ENCODE data around the gene MLF2.

Gene MLF2

DNA sequence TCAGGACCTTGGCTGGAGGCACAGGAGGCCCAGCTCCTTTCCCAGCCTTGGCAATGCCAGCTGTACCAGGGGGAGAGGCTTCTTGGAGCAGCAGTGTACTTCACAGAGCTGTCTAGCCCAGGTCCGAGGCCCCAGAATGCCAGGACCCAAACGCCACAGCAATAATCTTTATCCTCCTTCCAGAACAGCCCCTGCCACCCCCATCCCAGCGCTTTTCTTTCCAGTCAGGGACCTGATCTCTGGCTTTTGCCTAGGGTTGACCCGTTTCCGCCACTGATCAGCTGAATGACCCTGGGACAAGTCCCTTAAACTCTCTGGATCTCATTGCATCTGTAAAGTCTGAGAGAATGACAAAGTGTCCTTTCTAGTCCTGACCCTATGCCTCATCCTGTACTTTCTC, 24.4 kb upstream of the MLF2 start:
- no peak for DNase-seq

DNA sequence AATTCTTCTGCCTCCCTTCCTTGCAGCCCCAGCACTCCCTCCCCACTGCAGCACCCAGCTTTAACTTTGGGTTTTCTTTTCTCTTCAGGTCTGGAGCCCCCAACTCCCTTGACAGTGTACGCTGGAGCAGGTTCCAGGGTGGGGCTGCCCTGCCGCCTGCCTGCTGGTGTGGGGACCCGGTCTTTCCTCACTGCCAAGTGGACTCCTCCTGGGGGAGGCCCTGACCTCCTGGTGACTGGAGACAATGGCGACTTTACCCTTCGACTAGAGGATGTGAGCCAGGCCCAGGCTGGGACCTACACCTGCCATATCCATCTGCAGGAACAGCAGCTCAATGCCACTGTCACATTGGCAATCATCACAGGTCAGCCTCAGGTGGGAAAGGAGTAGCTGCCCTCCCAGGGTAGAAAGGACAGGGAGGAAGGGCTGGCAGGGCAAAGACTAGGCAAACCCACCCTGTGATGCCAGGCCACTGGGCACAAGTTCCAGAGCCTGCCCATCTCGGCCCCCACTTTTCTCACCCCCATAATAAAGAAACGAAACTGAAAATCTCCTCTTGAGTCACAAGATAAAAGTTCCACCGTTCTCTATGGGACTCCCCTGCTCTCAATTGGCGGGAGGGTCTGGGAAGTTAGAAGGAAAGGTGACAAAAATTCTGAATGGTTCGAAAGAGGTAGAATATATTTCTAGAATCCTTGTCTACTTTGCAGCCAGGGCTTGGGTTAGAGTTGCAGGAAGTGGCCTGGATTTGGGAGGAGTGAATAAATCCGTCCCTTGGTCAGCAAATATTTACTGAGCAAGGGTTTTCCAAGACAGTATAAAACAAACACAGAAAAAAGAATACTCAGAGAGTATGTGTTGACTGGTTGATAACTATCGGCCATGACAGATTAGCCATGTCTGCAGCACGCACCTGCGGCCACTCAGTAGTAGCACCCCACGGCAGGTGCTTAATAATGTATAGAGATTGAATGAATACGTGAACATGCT, 22.5 kb upstream of the MLF2 start:
- peak; percentile 7 for DNase-seq

DNA sequence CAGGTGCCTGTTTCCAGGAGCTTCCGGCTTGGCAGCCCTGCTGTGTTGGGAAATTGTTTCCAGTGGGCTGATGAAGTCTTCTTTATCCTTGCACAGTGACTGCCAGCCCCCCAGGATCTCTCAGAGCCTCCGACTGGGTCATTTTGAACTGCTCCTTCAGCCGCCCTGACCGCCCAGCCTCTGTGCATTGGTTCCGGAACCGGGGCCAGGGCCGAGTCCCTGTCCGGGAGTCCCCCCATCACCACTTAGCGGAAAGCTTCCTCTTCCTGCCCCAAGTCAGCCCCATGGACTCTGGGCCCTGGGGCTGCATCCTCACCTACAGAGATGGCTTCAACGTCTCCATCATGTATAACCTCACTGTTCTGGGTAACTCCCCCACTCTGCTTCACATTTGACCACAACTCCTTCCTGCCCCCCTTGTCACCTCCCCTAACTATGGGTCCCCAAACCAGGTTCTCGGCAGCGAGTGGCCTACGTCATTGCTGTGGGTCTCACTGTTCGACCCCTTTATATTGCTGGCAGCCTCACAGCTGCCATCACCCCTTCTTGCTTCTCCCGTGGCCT, 21.6 kb upstream of the MLF2 start:
- no peak for DNase-seq

DNA sequence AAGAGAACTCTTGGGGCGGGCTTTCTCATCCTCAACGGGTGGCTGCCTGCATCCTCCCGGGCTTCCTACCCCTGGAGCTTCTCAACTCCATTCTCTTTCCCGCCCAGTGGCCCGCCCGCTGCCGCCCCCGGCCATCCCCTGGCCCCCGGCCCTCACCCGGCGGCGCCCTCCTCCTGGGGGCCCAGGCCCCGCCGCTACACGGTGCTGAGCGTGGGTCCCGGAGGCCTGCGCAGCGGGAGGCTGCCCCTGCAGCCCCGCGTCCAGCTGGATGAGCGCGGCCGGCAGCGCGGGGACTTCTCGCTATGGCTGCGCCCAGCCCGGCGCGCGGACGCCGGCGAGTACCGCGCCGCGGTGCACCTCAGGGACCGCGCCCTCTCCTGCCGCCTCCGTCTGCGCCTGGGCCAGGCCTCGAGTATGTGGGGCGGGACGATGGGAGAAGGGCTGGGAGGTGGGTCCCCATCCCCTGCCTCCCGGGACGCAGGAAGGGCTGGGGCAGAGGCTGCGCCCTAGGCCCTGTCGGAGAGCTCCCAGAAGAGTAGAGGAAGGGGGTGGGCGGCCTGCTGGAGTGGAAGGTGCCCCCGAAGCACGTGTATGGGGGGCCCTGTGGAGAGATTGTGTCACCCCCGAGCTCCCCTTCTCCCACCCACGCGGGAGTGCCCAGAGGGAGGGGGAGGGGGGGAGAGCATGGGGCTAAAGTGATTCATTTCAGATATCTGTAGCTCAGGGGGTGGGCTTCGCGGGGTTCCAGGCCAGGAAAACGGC, 20.8 kb upstream of the MLF2 start:
- DNase-seq, result no peak

DNA sequence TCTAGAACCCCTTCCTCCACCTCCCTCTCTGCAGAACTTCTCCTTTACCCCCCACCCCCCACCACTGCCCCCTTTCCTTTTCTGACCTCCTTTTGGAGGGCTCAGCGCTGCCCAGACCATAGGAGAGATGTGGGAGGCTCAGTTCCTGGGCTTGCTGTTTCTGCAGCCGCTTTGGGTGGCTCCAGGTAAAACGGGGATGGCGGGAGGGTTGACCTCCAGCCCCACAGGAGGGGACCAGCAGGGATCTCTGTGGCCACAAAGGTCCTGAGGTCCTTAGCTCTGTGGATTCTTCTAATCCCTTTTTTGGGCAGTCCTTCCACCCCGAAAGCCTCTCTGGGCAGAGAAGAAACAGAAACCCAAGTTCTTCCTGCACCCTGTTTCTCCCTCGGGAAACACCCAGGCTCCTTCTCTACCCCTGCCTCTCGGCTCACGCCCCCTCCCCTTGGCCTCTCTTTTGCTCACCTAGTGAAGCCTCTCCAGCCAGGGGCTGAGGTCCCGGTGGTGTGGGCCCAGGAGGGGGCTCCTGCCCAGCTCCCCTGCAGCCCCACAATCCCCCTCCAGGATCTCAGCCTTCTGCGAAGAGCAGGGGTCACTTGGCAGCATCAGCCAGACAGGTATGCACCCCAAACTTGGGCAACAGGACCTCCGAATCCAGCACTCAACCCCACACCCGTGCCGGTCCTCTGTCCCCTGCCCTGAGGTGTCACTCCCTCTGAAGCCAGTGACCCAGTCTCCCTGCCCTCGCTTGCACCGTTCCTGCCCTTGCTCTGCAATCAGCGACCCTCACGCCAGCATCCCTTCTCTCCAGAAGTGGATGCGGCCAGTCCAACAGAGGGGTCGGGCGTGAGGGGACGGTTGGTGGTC, 20.0 kb upstream of the MLF2 start:
- no peak for DNase-seq

DNA sequence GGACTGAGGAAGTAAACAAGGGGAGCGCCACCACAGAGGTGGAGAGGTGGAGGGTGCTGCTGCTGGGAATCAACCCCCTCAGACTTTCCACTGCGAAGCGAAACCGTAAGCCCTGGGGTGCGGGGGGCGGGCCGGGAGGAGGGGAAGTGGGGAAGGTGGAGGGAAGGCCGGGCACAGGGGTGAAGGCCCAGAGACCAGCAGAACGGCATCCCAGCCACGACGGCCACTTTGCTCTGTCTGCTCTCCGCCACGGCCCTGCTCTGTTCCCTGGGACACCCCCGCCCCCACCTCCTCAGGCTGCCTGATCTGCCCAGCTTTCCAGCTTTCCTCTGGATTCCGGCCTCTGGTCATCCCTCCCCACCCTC, 19.4 kb upstream of the MLF2 start, which contains the start of gene LAG3:
Gene LAG3, plus strand, starts transcription at position 190 of the 365 bp plus-strand sequence. CDS start 333 bp downstream, outside the sequence.
- DNase-seq, result no peak

DNA sequence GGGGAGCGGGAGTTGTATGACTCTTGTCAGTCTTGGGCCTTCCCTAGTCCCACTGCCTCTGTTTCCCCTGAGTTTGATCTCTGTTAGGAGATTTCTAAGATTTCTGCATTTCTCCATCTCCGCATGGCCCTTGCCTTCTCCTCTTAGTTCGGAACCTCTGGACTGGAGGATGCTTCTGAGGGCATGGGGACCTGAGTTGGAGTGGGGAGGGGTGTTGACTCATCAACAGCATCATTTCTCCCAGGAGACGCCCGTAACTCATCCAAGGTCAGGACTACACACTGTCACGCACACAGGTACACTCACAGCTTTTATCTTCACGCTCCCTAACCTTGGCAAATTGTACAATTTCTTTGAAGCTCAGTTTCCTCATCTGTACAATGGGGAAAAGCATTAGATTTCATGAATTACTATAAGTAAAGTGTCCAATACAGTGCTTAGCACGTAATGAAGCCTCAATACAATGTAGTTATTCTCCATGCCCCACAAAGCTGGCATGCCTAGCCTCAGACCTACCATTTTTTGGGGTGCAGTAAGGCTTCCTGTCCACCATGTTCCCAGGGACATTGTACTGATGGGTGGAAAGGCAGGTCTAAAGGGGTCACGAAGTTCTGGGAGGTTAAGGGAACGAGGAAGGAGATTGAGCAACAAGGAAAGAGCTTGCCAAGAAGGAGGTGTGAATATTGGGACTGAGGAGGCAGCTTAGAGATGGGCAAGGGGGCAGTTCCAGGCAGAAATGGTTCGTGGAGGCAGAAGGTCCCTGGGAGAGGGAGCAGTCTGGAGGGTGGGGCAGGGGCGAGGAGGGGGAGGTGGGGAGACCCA, 18.8 kb upstream of the MLF2 start:
- no peak for DNase-seq

DNA sequence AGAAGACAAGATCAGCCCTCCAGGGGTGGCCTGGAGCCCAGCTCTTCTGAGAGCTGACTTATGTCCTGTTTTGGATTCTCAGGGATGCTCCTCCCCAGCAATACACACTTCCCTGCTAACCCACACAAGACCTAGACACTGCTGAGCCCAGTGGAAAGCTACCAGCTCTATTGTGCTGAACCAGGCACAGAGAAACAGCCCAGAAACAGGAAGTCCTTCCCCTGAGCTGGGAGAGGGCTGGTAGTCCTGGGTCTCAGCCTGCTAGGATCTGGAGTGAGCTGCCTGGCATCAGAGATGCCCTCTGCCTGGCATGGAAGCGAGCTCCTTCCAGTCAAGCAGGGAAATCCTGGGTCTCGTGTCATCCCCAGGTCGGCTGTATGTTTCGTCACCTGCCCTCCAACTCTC, 18.2 kb upstream of the MLF2 start:
- no peak for DNase-seq

DNA sequence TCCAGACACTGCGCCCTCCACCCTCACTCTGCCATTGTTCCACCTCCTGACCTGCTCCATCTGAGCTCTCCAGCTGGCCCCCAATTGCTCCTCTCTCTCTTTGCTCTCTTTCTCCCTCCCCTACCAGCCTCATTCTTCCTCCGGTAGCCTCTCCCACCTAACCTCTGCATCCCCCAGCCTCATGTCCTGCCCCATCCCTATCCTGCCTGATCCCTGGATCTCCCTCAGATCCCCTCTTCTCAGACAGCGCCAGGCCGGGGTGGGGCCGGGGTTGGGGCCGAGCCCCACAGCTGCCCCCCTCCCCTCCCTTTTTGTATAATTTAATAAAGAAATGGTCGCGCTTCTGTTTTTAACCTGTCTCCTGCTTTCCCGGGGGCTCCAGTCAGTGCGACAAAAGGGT, 17.7 kb upstream of the MLF2 start:
- no peak for DNase-seq

DNA sequence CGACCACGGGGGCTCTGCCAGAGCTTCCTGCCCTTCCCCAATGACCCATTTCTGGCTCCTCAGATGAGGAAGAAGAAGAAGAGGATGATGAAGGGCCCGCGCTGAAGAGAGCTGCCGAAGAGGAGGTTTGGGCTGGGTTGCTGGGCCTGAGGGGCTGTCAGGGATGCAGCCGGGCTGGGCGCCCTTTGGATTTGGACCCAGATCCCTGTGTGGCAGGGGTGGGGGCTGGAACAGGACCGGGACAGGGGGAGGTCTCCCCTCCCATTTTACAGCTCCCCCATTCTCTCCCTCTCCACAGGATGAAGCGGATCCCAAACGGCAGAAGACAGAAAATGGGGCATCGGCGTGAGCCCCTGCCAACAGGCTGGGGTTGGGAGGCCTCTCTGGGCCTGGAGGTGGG, 17.2 kb upstream of the MLF2 start:
- no peak for DNase-seq

DNA sequence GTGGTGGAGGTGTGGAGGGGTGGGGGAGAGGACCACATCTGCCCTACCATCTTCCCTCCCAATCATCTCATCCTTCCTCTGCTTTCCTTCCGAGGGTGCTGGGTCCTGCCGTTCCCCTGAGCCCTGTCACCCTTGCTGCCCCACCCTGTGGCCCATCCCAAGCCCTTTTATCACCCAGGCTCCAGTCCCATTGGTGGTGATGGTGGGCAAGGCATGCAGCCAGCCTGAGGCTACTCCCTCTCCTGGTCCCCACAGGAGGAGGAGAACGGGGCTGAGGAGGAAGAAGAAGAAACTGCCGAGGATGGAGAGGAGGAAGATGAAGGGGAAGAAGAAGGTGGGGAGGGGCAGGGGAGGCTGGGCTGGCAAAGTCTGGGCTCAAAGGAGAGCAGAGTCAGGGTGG, 16.7 kb upstream of the MLF2 start:
- DNase-seq, result no peak

DNA sequence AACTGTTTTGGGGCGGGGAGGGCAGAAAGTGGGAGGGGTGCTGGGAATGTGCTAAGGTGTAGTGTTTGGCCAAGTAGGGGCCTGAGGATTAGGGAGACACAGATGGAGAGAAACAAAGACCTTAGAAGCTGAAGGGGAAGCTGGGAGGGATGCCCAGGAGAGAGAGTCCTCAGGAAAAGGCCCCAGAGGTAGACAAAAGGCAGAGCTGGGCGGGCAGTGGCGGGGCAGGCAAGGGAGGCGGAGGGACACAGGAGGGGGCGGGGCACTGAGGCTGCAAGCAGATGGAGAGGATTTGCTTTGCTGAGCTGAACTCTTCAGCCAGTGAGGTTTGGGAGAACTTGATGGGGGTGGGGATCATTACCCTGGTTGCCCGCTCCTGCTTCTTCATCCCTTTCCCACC, 16.0 kb upstream of the MLF2 start:
- peak; percentile 41 for DNase-seq

DNA sequence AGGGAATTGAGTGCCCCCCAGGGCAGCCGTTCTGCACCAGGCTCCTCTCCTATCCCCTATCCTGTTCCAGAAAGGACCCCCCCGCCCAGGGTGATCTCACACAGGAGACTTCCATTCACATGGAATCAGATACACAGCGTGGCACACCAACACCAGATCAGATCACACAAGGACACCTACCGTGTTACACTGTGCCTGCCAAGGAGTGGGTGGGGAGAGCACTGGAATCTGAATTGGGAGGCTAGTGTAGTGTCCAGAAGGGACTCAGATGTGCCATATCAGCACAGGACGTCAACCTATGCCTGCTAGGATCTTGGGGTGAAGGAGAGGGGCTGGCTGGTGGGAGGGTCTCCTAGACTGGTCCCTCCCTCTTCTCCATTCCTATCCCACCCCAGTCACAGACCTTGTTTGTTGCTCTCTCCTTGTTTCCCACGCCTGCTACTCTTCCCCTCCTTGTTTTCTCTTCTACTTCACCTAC, 15.5 kb upstream of the MLF2 start:
- DNase-seq, result no peak

DNA sequence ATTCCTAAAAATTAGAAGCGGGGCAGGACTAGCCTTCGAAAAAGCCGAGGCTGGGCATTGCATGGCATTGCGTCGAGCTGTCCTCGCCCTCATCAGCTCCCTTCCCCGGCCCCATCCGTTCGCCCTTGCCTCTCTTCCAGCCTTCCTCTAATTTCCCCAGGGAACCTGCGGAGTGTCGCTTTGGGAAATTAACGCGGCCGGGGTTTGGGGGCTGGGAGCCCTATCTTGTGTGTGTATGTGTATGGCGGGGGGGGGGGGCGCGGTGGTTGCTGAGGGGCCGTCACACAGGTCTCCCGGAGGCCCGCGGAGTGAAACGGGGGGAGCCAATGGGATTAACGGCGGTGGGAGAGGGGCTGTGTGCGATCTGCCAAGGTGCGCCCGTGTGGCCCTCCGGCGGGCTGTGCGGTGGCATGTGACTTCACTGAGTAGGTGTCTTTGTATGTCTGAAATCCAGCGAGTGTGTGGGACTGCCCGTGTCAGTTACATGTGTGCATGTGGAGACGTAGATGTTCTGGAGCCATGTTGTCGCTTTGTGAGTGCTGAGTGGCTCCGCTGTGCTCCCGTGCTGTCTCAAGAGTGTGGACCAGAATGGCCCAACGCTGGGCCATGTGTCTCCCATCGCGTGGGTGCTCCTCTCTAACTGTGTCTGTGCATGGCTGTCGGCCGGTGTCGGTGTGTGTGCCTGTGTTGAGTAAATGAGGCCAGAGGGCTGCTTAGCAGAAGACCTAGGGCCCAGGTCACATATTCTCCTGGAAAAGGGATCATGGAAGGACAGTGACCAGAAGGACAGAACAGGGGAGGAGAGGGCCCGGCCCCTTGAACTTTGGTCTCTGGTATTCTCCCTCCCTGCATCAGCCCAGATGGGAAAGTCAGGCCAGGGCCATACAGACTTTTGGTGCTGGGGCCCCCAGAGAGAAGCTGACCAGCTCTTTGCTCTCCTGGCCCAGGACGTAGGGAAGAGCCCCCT, 14.7 kb upstream of the MLF2 start:
- no peak for DNase-seq

DNA sequence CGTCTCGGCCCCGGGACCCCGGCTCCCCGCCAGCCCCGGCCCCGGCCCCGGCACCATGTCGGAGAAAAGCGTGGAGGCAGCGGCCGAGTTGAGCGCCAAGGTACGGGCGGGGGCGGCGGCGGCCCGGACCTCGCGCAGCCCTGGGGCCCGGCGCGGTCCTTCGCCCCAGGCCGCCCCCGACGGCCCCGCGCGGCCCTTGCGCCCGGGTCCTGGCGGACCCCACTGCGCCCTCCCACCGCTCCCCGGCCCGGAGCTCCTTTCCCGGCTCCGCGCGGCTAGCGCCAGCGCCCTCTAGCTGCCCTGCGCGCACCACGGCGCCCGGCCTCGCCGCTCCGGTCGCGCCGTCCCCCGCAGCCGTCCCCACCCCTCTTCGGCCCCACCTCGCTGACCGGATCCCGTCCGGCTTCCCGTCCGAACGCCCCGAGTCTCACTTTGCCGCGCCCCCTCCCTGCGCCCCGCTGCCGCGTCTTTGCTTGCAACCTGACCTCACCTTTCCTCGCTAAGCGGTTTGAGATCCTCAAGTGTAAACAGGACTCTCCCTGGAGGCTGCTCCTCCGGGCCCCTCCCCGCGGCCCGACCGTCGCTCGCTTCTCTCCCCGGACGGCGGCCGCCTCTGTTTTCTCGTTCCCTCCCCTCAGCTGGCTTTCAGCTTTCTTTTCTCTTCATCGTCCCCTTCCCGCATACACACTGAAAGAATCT, 13.9 kb upstream of the MLF2 start:
- DNase-seq, result peak; percentile 51

DNA sequence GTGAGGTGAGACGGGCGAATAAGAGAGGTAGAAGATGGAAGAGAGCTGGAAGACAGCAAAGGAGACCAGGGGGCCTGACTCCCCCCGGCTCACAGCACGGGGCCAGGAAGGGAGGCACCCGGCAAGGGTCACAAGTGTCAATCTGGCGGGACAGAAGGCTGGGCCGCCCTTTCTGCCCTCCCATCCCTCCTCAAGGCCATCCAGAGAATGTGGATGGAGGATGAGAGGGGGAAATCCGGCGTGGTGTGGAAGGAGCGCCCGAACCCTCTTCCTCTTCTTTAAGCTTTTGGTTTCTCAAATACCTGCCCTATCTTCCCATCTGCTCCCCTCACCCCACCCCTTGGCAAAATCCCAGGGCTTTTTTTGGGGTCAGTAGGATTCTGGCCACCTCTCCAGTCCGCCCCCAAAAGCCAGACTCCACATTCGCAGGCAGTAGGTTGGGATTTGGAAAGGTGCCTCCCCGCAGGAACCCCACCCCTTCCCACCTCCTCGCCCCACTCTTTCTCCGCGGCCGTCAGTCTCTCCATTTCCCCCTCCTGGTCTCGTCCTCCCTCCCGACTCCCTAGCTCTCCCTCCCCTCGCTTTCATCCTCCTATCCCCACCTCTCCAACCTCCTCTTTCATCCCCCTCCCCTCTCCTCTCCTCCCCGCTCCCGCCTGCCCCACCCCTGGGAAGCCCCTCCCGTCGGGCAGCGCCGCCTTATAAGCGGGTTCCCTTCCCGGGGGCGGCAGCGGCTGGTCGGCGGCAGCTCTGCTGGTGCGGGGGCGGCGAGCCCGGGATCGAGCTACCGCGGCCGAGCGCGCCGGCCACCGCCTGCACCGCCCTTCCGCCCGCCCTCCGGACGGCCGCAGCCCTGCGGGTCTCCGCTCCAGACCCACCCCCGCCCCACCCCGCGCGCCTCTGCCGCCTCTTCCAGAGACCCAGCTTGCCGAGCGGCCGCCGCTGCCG, 13.0 kb upstream of the MLF2 start, which contains the start of gene PTMS:
Gene PTMS, plus strand, starts transcription at position 730 of the 948 bp plus-strand sequence. CDS start 343 bp downstream, outside the sequence.
- DNase-seq, result peak; percentile 80

DNA sequence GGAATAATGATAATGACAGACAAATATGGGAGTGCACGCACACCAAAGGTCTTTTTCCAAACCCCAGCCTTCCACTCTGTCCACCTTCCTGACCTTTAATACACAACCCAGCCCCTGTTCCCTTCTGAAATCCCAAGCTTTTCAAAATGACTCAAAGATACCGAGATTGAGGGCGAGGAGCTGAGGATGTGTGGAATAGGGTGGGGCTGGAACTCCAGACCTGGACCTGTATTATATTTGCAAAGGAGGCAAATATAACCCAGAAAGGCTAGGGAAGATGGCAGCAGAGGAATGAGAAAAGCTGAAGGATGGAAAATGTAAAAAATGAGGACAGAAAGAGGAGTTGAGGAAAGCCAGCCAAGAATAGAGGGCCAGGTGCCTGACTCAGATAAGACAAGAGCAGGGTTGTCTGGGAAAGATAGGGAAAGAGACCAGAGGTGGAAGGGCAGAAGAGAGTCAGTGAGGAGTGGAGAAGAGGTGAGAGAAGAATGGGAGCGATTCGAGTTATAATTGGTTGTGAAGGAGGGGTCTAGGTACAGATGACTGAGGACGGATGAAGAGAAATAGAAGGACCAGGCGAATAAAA, 12.2 kb upstream of the MLF2 start:
- no peak for DNase-seq
